NCI-H526 (cell line): ENCODE measurements around the gene TMEM92.
"Not testable (repeated sequence)": the region's sequence is repeated elsewhere in the genome, so short reads cannot be mapped to it uniquely, and the experiment has no call there.

Experiments used
- DNase-seq, 2 experiments: peaks; one replicate each; lab custom pipeline; 2025; lab: John Stamatoyannopoulos, UW

The TMEM92 gene

GRCh38 chr17:50276588-50277356 is 2.5 kb downstream of the TMEM92 start:
- DNase-seq = no peak

- DNase-seq = no peak
These were observed 3.1 kb downstream of the TMEM92 start for GRCh38 chr17:50277357-50277754.

- DNase-seq = no peak
These were observed 4.4 kb downstream of the TMEM92 start for GRCh38 chr17:50278526-50279180.

GRCh38 chr17:50279181-50279526 is 4.9 kb downstream of the TMEM92 start:
- DNase-seq = no peak

GRCh38 chr17:50279639-50280038 is 5.4 kb downstream of the TMEM92 start:
- no peak for DNase-seq

GRCh38 chr17:50280068-50280467 is 5.8 kb downstream of the TMEM92 start:
- no peak for DNase-seq

- no peak for DNase-seq
These were observed 6.7 kb downstream of the TMEM92 start for GRCh38 chr17:50280801-50281441.

- DNase-seq = no peak
These were observed 7.6 kb downstream of the TMEM92 start for GRCh38 chr17:50281739-50282401.

GRCh38 chr17:50283246-50283645 is 9.0 kb downstream of the TMEM92 start:
- no peak for DNase-seq

GRCh38 chr17:50283714-50284113 is 9.4 kb downstream of the TMEM92 start:
- DNase-seq = no peak

GRCh38 chr17:50285941-50286340 is 11.7 kb downstream of the TMEM92 start:
- DNase-seq = no peak

GRCh38 chr17:50287302-50287701 is 13.0 kb downstream of the TMEM92 start:
- not testable (repeated sequence) for DNase-seq

- no peak for DNase-seq
These were observed 14.0 kb downstream of the TMEM92 start for GRCh38 chr17:50288306-50288705.

- DNase-seq = no peak
These were observed 15.0 kb downstream of the TMEM92 start for GRCh38 chr17:50289278-50289677.

- DNase-seq = no peak
These were observed 15.9 kb downstream of the TMEM92 start for GRCh38 chr17:50289991-50290702.

- DNase-seq = no peak
These were observed 16.7 kb downstream of the TMEM92 start for GRCh38 chr17:50290933-50291332.

GRCh38 chr17:50292465-50292864 is 18.2 kb downstream of the TMEM92 start:
- DNase-seq = no peak

GRCh38 chr17:50295021-50295420 is 20.8 kb downstream of the TMEM92 start:
- DNase-seq = no peak

GRCh38 chr17:50297407-50297865 is 23.2 kb downstream of the TMEM92 start:
- peak in 1 of 2 experiments; percentile 78 for DNase-seq

- DNase-seq = no peak
These were observed 23.8 kb downstream of the TMEM92 start for GRCh38 chr17:50298018-50298417.

GRCh38 chr17:50299776-50300175 is 25.5 kb downstream of the TMEM92 start:
- DNase-seq = no peak

- DNase-seq = not testable (repeated sequence)
These were observed 26.6 kb downstream of the TMEM92 start for GRCh38 chr17:50300824-50301223.
